Measurements from ENCODE around the gene FAM161B. TPM values are rescaled to one million over a fixed set of nuclear protein-coding genes. Genes with fewer than 3 reads are reported as not detected.
A peak's percentile ranks its signal among the peaks of the same experiment; 100 is the strongest.
"Not testable (repeated sequence)": the region's sequence is repeated elsewhere in the genome, so short reads cannot be mapped to it uniquely, and the experiment has no call there.

Gene FAM161B
- polyA plus RNA-seq, 1 experiment = 2.6 TPM

DNA sequence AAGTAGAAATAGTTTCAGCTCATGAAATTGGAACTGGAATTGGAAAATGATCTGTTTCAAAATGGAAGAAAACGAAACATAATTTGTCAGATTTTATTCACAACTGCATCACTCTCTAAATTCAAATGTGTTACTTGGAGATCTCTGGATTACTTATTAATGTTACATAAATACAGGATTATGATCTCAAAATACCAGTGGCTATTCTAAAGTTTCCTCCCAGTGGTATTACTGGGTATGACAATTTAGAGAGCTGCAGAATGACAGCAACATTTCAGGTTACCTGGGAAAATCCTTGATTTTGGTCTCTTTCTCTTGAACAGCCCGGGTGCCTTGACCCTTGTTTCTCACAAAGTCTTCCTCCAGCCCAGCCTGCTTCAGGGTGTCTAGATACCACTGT, 14.2 kb downstream of the FAM161B start:
- no peak for DNase-seq (ENCODE audit: low read depth)
- POLR2A ChIA-PET = interaction anchor here (0.6 kb wide), 1 partner anchor 1890 kb away, joined by 3 read pairs; no protein-coding TSS in a partner anchor
- peaks cover 8% of the 10 kb centered on the region for H3K36me3 ChIP-seq (ENCODE audit: control insufficient read depth, insufficient read depth, low read length)
- no peaks in the 10 kb centered on the region for H3K27me3 ChIP-seq (ENCODE audit: control insufficient read depth, insufficient read depth, low read length)
- TF ChIP-seq, protein P1, sequence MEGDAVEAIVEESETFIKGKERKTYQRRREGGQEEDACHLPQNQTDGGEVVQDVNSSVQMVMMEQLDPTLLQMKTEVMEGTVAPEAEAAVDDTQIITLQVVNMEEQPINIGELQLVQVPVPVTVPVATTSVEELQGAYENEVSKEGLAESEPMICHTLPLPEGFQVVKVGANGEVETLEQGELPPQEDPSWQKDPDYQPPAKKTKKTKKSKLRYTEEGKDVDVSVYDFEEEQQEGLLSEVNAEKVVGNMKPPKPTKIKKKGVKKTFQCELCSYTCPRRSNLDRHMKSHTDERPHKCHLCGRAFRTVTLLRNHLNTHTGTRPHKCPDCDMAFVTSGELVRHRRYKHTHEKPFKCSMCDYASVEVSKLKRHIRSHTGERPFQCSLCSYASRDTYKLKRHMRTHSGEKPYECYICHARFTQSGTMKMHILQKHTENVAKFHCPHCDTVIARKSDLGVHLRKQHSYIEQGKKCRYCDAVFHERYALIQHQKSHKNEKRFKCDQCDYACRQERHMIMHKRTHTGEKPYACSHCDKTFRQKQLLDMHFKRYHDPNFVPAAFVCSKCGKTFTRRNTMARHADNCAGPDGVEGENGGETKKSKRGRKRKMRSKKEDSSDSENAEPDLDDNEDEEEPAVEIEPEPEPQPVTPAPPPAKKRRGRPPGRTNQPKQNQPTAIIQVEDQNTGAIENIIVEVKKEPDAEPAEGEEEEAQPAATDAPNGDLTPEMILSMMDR (IDR thresholded peaks at IDR 0.05; ENCODE audit: insufficient read depth, low read depth, low read length) = peak; percentile 30; the same call in 1 of the 2 replicates
- no peak overlapping the region for H3K4me3 ChIP-seq (ENCODE audit: low read depth, low read length)
- CTCF ChIA-PET = interaction anchor here (0.6 to 2.5 kb wide), 4 partner anchors 10 to 783 kb away, joined by 3 to 15 read pairs (median 3); no protein-coding TSS in a partner anchor

DNA sequence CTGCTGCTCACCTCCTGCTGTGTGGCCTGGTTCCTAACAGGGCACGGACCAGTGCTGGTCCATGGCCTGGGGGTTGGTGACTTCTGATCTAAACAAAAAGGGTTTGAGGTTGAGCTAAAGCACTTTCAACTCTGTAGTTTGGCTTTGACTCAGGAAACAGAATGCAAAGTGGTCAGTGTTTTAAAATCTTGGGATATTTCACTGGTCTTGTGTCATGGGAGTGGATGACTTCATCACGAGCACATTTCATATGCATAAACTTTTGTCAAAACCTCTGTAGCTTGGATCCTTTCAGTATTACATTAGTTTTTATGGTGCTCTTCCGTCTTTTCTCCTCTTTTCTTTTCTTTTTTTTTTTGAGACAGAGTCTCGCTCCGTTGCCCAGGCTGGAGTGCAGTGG, 25.6 kb downstream of the FAM161B start:
- ChIA-PET POLR2A (no interaction called here), CTCF (no interaction called here)
- Histone ChIP-seq H3K27me3 (ENCODE audit: control insufficient read depth, insufficient read depth, low read length) (no peaks in the 10 kb centered on the region), H3K36me3 (ENCODE audit: control insufficient read depth, insufficient read depth, low read length) (peaks cover 23% of the 10 kb centered on the region), H3K4me3 (ENCODE audit: low read depth, low read length) (no peak overlapping the region)
- DNase-seq (ENCODE audit: low read depth) = no peak
- TF ChIP-seq, protein P1 (IDR thresholded peaks at IDR 0.05; ENCODE audit: insufficient read depth, low read depth, low read length) = no peak

DNA sequence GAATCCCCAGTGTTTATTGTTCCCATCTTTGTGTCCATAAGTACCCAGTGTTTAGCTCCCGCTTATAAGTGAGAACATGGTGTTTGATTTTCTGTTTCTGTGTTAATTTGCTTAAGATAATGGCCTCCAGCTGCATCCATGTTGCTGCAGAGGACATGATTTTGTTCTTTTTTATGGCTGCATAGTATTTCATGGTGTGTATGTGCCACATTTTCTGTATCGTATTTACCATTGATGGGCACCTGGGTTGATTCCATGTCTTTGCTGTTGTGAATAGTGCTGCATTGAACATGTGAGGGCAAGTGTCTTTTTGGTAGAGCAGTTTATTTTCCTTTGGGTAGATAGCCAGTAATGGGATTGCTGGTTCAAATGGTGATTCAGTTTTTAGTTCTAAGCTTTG, 30.4 kb downstream of the FAM161B start:
- H3K36me3 ChIP-seq (ENCODE audit: control insufficient read depth, insufficient read depth, low read length) = peaks cover 20% of the 10 kb centered on the region
- CTCF ChIA-PET; H3K4me3 ChIP-seq (ENCODE audit: low read depth, low read length); POLR2A ChIA-PET; H3K27me3 ChIP-seq (ENCODE audit: control insufficient read depth, insufficient read depth, low read length); DNase-seq (ENCODE audit: low read depth): not testable (repeated sequence)

DNA sequence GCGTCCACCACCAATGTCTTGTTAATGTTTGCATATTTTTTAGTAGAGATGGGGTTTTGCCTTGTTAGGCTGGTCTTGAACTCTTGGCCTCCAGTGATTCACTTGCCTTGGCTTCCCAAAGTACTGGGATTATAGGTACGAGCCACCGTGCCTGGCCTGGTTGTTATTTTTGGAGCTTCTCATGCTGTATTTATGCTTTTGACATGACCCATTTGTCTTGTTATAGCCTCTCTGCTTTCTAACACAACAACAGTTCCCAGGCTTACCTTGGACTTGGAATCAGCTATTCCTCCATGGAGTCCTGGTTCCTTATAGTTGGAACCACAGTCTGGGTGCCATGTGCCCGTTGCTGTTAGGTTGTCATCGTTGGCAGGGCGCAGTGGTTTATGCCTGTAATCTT, 33.6 kb downstream of the FAM161B start:
- TF ChIP-seq, protein P1 (IDR thresholded peaks at IDR 0.05; ENCODE audit: insufficient read depth, low read depth, low read length) = no peak
- ChIA-PET POLR2A (no interaction called here), CTCF (interaction anchor here (1.3 kb wide), 1 partner anchor 11 kb away, joined by 4 read pairs; no protein-coding TSS in a partner anchor)
- H3K27me3 ChIP-seq (ENCODE audit: control insufficient read depth, insufficient read depth, low read length) = no peaks in the 10 kb centered on the region
- H3K4me3 ChIP-seq (ENCODE audit: low read depth, low read length) = no peak overlapping the region
- peaks cover 10% of the 10 kb centered on the region for H3K36me3 ChIP-seq (ENCODE audit: control insufficient read depth, insufficient read depth, low read length)
- no peak for DNase-seq (ENCODE audit: low read depth)

DNA sequence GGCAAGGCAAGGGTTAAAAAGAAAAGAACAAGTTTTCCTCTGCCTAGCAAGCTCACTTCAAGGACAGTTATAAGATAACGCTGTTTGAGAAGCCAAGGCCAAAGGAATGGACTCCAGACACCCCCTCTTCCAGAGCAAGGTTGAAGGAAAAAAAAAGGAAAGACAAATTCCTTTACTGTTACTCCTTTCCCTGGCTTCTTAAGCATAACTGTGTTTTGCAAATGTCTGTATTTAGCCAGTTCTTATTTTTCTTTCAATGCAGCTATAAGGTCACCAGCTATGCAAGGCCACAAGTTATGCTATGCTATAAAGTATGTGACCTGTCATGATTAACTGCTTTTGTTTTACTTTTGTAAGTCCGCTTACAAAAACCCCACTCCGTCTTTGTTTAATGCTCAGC, 36.6 kb downstream of the FAM161B start:
- ChIA-PET CTCF (interaction anchor here (0.6 to 3.0 kb wide), 2 partner anchors 23 to 619 kb away, joined by 4 to 15 read pairs; no protein-coding TSS in a partner anchor), POLR2A (no interaction called here)
- Histone ChIP-seq H3K27me3 (ENCODE audit: control insufficient read depth, insufficient read depth, low read length) (no peaks in the 10 kb centered on the region), H3K36me3 (ENCODE audit: control insufficient read depth, insufficient read depth, low read length) (peaks cover 3% of the 10 kb centered on the region), H3K4me3 (ENCODE audit: low read depth, low read length) (no peak overlapping the region)
- TF ChIP-seq, protein P1 (IDR thresholded peaks at IDR 0.05; ENCODE audit: insufficient read depth, low read depth, low read length) = no peak
- no peak for DNase-seq (ENCODE audit: low read depth)

DNA sequence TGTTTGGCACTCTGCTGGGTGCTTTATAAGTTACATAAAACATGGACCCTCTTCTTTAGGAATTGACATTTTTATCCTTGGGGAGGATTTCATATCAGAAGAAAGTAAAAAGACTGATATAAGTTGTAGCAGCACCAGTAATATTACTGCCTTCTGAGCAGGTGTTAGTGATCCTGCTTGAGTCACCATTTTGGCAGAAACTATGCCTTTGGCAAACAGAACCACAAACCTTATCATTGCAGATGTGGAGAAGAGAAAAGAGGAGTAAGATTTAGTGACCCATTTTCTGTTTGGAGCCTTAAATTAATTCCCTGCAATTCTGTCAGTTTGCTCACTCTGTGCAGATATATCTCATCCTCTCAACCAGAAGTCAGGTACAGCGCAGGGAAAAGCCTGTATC, 40.2 kb downstream of the FAM161B start:
- Histone ChIP-seq H3K4me3 (ENCODE audit: low read depth, low read length) (no peak overlapping the region), H3K36me3 (ENCODE audit: control insufficient read depth, insufficient read depth, low read length) (peaks cover 10% of the 10 kb centered on the region), H3K27me3 (ENCODE audit: control insufficient read depth, insufficient read depth, low read length) (no peaks in the 10 kb centered on the region)
- POLR2A ChIA-PET = no interaction called here
- TF ChIP-seq, protein P1 (IDR thresholded peaks at IDR 0.05; ENCODE audit: insufficient read depth, low read depth, low read length) = no peak
- CTCF ChIA-PET = no interaction called here
- DNase-seq (ENCODE audit: low read depth) = no peak
